ENCODE data around the gene TLK2.

The TLK2 gene

GRCh38 chr17:62658136-62658920 is 179.7 kb downstream of the TLK2 start:
- no peak for DNase-seq

- no peak for DNase-seq
Measured at GRCh38 chr17:62660629-62661118, 182.0 kb downstream of the TLK2 start.

- DNase-seq: no peak
Measured at GRCh38 chr17:62661337-62661736, 182.7 kb downstream of the TLK2 start.

- no peak for DNase-seq
Measured at GRCh38 chr17:62662855-62663254, 184.2 kb downstream of the TLK2 start.
